Ovary (tissue), 9 donors: ENCODE results near the gene FUCA2. TPM values are rescaled to one million over a fixed set of nuclear protein-coding genes. Genes with fewer than 3 reads are reported as not detected.
"Not testable (repeated sequence)": the region's sequence is repeated elsewhere in the genome, so short reads cannot be mapped to it uniquely, and the experiment has no call there.

ENCODE experiments used
- DNase-seq, 5 donors: peaks; one replicate each; pipeline ENCODE4 v3.0.0-alpha.2; 2019 to 2020
- H3K27ac ChIP-seq, 2 donors: fragments of 200-600 bp; one replicate each; pipeline versions ENCODE4 v1.5.1 to v1.8.0; 2019 to 2022
- H3K27me3 ChIP-seq: fragments of 200-600 bp; one replicate; pipeline ENCODE4 v1.8.0; 2022
- H3K36me3 ChIP-seq: fragments of 200-600 bp; sonication (generic); one replicate; pipeline ENCODE4 v1.5.1; 2019
- H3K4me1 ChIP-seq: one replicate; pipeline ENCODE4 v1.8.1; 2013; ENCODE audit warnings: mild to moderate bottlenecking, moderate library complexity; ENCODE audit not compliant: insufficient read depth
- H3K4me3 ChIP-seq: fragments of 200-600 bp; sonication (generic); one replicate; pipeline ENCODE4 v1.5.1; 2017
- H3K9me3 ChIP-seq, 2 donors: fragments of 200-600 bp in 1 of 2; sonication (generic) in 1 of 2; one replicate each; pipeline versions ENCODE4 v1.5.1 to v1.8.1; 2013 to 2019; ENCODE audit warnings: mild to moderate bottlenecking in 1 of 2, moderate library complexity in 1 of 2
- EP300 ChIP-seq: sonication (generic); formaldehyde crosslinking; IDR thresholded peaks from one replicate; pipeline ENCODE4 v1.6.1; 2017; ENCODE audit warnings: antibody characterized with exemption
- POLR2A ChIP-seq: fragments of 450-650 bp; IDR thresholded peaks from one replicate; pipeline ENCODE4 v1.6.1; 2017; ENCODE audit warnings: antibody characterized with exemption, mild to moderate bottlenecking, moderate library complexity
- WGBS, 3 donors: extraction: QIAGEN DNeasy Blood & Tissue Kit in 1 of 3; methylation state at CpG; one replicate each; pipeline versions ENCODE4 v1.1.5 to v1.1.7; 2013 to 2017; 5-methylcytosine and 5-hydroxymethylcytosine counted together
- intact Hi-C, 4 donors: fragments of 100-400 bp; cut with DNase I; formaldehyde crosslinking; loops; one replicate each; pipeline versions ENCODE4 v1.11.0 to v1.15.1; 2022 to 2023
- polyA plus RNA-seq, 2 donors: library from polyadenylated mRNA; stranded (reverse); fragments of 200-250 nt in 1 of 2; fragments of 350-450 nt in 1 of 2; fragmentation: Illumina TruSeq in 1 of 2; extraction: RNeasy Lipid Tissue Mini Kit (QIAGEN cat#74804) in 1 of 2; gene quantifications; one replicate each; pipeline ENCODE4 v1.2.3, GENCODE V29; 2013 to 2014
- total RNA-seq, 7 donors: library from RNA; depleted of rRNA in 2 of 7; stranded (reverse); fragments of >200 nt in 2 of 7; fragmentation: NEBNext Ultra II Directional in 3 of 7; extraction: Animal tissue kit (Norgen Biotek cat#: 25700) in 3 of 7; gene quantifications; one replicate each; pipeline versions ENCODE4 v1.1.0 to v1.2.4, GENCODE V29; 2016 to 2023
- TF ChIP-seq, protein P1 (sequence below), 3 donors: fragments of 450-650 bp in 2 of 3; fragments of 200-600 bp in 1 of 3; IDR thresholded peaks; one replicate each; pipeline versions ENCODE4 v1.5.1 to v1.8.0; 2016 to 2022; ENCODE audit warnings: antibody characterized with exemption in 3 of 3, mild to moderate bottlenecking in 1 of 3
- donor health status: DM: no; HTN: no; CAD: no; lungs with moderate emphysema.
- donor health status: DM: no; HTN: no; CAD: no.
- donor health status: Bipolar disorder and iron deficiency.
- donor health status: DM: yes; HTN: yes; CAD: no.
- donor health status: DM: no; HTN: no; CAD: no.
- donor health status: DM: yes; HTN: yes; CAD: no.

Gene FUCA2
- total and polyA plus RNA-seq, 9 donors: 23.2 to 68.1 (median 44.8) TPM

- H3K9me3 ChIP-seq: no peaks in the 10 kb centered on the region
- intact Hi-C loops: no loop called here
- peak in 4 of 5 donors; percentile 27 to 63 (median 42) for DNase-seq
- TF ChIP-seq EP300: no peak
- TF ChIP-seq POLR2A: no peak
- H3K36me3 ChIP-seq: no peaks in the 10 kb centered on the region
- H3K4me3 ChIP-seq: no peak overlapping the region
- no peak overlapping the region for H3K27ac ChIP-seq
- peaks cover 8% of the 10 kb centered on the region for H3K4me1 ChIP-seq
- 47 to 54% (median 53%) methylated on average over 12 of the region's 12 CpGs for WGBS, 3 donors
- no peaks in the 10 kb centered on the region for H3K27me3 ChIP-seq
Observed at GRCh38 chr6:143515061-143515760, 3.7 kb upstream of the FUCA2 start.

- no peak for DNase-seq
- no peak overlapping the region for H3K27ac ChIP-seq
- no peaks in the 10 kb centered on the region for H3K27me3 ChIP-seq
- WGBS, 3 donors: 64 to 71% (median 67%) methylated on average over 4 of the region's 4 CpGs
- H3K36me3 ChIP-seq: no peaks in the 10 kb centered on the region
- TF ChIP-seq POLR2A (no peak), EP300 (no peak)
- TF ChIP-seq, protein P1, sequence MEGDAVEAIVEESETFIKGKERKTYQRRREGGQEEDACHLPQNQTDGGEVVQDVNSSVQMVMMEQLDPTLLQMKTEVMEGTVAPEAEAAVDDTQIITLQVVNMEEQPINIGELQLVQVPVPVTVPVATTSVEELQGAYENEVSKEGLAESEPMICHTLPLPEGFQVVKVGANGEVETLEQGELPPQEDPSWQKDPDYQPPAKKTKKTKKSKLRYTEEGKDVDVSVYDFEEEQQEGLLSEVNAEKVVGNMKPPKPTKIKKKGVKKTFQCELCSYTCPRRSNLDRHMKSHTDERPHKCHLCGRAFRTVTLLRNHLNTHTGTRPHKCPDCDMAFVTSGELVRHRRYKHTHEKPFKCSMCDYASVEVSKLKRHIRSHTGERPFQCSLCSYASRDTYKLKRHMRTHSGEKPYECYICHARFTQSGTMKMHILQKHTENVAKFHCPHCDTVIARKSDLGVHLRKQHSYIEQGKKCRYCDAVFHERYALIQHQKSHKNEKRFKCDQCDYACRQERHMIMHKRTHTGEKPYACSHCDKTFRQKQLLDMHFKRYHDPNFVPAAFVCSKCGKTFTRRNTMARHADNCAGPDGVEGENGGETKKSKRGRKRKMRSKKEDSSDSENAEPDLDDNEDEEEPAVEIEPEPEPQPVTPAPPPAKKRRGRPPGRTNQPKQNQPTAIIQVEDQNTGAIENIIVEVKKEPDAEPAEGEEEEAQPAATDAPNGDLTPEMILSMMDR (IDR thresholded peaks at IDR 0.05): no peak
- intact Hi-C loops: no loop called here
- no peak overlapping the region for H3K4me3 ChIP-seq
- no peaks in the 10 kb centered on the region for H3K9me3 ChIP-seq
- H3K4me1 ChIP-seq: peaks cover 8% of the 10 kb centered on the region
Observed at GRCh38 chr6:143513410-143513809, 1.9 kb upstream of the FUCA2 start.

- WGBS, 3 donors: 90 to 93% (median 92%) methylated on average over 13 of the region's 13 CpGs
- H3K36me3 ChIP-seq, H3K4me1 ChIP-seq, intact Hi-C loops, H3K27me3 ChIP-seq, H3K9me3 ChIP-seq, H3K27ac ChIP-seq: not testable (repeated sequence)
- peak overlapping the region; percentile 88 for H3K4me3 ChIP-seq
- peak in 1 of 5 donors; percentile 23 for DNase-seq
Observed at GRCh38 chr6:143510326-143510725, 1.2 kb downstream of the FUCA2 start.

DNA sequence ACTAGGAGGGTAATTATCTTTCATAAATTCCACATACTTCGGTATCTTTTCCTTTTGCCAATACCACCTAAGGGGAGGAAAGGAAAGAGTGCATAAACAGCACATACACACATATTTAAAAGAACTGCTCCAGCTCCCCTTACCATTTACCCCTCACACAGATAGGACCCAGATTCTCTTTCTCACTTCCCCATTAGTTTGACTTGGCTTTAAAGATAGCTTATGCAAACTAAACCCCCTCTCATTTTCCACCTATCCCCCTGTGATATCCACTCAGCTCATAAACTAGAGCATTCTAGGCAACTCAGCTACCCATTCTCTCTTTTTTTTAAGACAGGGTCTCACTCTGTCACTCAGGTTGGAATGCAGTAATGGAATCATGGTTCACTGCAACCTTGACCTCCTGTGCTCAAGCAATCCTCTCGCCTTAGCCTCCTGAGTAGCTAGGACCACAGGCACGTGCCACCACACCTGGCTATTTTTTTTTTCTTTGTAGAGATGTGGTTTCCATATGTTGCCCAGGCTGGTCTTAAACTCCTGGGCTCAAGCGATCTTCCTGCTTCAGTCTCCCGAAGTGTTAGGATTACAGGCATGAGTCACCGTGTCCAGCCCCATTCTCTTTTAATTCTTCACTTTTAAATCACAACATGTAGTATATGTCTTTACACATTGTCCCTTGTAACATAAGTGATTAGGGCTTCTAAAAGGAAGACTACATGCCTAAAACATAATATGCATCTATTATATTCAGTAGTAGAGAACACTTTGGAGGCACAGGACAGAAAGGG, 4.0 kb downstream of the FUCA2 start:
- no peak overlapping the region for H3K4me3 ChIP-seq
- H3K9me3 ChIP-seq: no peaks in the 10 kb centered on the region
- H3K27ac ChIP-seq: no peak overlapping the region
- no peak for TF ChIP-seq EP300
- TF ChIP-seq, protein P1 (IDR thresholded peaks at IDR 0.05): no peak
- TF ChIP-seq POLR2A: no peak
- H3K27me3 ChIP-seq: no peaks in the 10 kb centered on the region
- no peaks in the 10 kb centered on the region for H3K36me3 ChIP-seq
- no peak for DNase-seq
- 88 to 89% (median 89%) methylated on average over 6 of the region's 6 CpGs for WGBS, 3 donors
- H3K4me1 ChIP-seq: peaks cover 2% of the 10 kb centered on the region
- intact Hi-C loops: no loop called here

DNA sequence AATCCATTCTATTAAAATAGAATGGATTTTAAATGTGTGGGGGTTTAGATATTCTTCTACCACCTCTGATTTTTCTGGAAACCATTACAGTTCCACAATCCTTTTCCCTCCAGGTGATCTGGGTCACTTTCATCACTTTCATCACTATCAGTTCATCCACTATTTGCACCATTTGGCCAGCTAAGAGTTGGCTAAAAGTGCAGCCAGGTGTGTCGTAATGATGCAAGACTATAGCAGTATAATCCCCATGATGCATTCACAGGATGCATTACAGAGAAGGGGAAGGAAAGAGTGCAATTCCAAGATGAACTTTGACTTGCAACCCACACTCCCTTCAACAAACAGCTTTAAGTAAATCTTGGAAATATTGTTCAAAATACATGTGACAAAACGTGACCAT, 4.9 kb downstream of the FUCA2 start:
- DNase-seq: no peak
- no peaks in the 10 kb centered on the region for H3K36me3 ChIP-seq
- no peak overlapping the region for H3K27ac ChIP-seq
- H3K4me1 ChIP-seq: peaks cover 2% of the 10 kb centered on the region
- no peaks in the 10 kb centered on the region for H3K27me3 ChIP-seq
- H3K9me3 ChIP-seq: no peaks in the 10 kb centered on the region
- WGBS, 3 donors: 87 to 95% (median 90%) methylated on average over 2 of the region's 2 CpGs
- H3K4me3 ChIP-seq: no peak overlapping the region
- no peak for TF ChIP-seq POLR2A
- intact Hi-C loops: no loop called here

DNA sequence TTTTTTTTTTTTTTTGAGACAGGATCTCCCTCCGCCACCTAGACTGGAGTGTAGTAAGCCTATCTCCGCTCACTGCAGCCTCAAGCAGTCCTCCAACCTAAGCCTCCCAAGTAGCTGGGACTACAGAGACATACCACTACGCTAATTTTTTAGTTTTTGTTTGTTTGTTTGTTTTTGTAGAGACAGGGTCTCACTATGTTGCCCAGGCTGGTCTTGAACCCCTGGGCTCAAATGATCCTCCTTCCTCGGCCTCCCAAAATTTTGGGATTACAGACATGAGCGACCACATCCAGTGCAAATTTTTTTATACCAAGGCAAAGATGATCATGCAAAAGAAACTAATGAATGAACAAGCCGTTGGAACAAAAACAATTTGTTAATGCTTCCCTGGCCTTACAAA, 5.3 kb downstream of the FUCA2 start:
- H3K27ac ChIP-seq: no peak overlapping the region
- H3K4me3 ChIP-seq: no peak overlapping the region
- WGBS, 3 donors: 91 to 97% (median 96%) methylated on average over 6 of the region's 6 CpGs
- H3K9me3 ChIP-seq: no peaks in the 10 kb centered on the region
- H3K36me3 ChIP-seq: no peaks in the 10 kb centered on the region
- H3K27me3 ChIP-seq: no peaks in the 10 kb centered on the region
- no peak for TF ChIP-seq EP300
- no peak for TF ChIP-seq POLR2A
- TF ChIP-seq, protein P1 (IDR thresholded peaks at IDR 0.05): no peak
- intact Hi-C loops: no loop called here
- H3K4me1 ChIP-seq: peaks cover 2% of the 10 kb centered on the region
- DNase-seq: no peak
